K562 (cell line): Measurements from ENCODE around the gene TEX22. TPM values are rescaled to one million over a fixed set of nuclear protein-coding genes. Genes with fewer than 3 reads are reported as not detected.

Experiments used
- ATAC-seq: fragments of 200-7000 bp; cut with Tn5 transposase; 3 replicates; pipeline ENCODE4 v1.9.1; 2020; ENCODE audit warnings: moderate library complexity
- BruUV-seq: library from RNA; stranded (reverse); fragments of 400-500 nt; replicated peaks from 2 replicates; lab custom pipeline; 2021; lab: Mats Ljungman, UMichigan
- CTCF ChIA-PET: fragments of 300-600 bp; formaldehyde crosslinking; extraction: SDS; loops from one replicate; lab custom pipeline; 2021; ENCODE audit warnings: low intra/inter-chr PET ratio; lab: Yijun Ruan, JAX
- POLR2A ChIA-PET: fragments of 300-600, 350-650 bp; sonication (Branson Sonifier 250); formaldehyde crosslinking; extraction: SDS; loops from one replicate; lab custom pipeline; 2021; ENCODE audit warnings: antibody characterized with exemption, inconsistent platforms; lab: Yijun Ruan, JAX
- DNase-seq, 4 experiments: peaks; one replicate each; pipeline versions ENCODE4 v3.0.0 to v3.0.0-alpha.2; 2011 to 2018; ENCODE audit warnings: low spot score in 3 of 4, mixed read lengths in 3 of 4; ENCODE audit errors: extremely low read depth in 1 of 4
- FAIRE-seq: peaks from 2 replicates; lab custom pipeline; 2011; peaks lifted over from hg19 to GRCh38; lab: Jason Lieb, UNC
- H2AFZ ChIP-seq: 2 replicates; pipeline ENCODE4 v1.6.0; 2011; ENCODE audit warnings: low read depth, low read length, control low read depth, inconsistent platforms
- H3K27ac ChIP-seq: fragments of 200-600 bp; 3 replicates; pipeline ENCODE4 v1.8.0; 2011; ENCODE audit warnings: low read depth, mild to moderate bottlenecking, control low read depth, inconsistent platforms, low read length, moderate library complexity, mixed read lengths; ENCODE audit errors: extremely low read depth
- H3K27me3 ChIP-seq, 2 experiments: fragments of 300-600 bp in 1 of 2; 2 replicates in 1 of 2; 3 replicates in 1 of 2; pipeline versions ENCODE4 v1.6.0 to v1.8.0; 2011; ENCODE audit warnings: inconsistent platforms in 2 of 2, low read length in 2 of 2, mild to moderate bottlenecking in 1 of 2, mixed read lengths in 1 of 2, moderate library complexity in 1 of 2; ENCODE audit not compliant: control insufficient read depth in 2 of 2, insufficient read depth in 2 of 2
- H3K36me3 ChIP-seq: fragments of 300-600 bp; 3 replicates; pipeline ENCODE4 v1.8.0; 2011; ENCODE audit warnings: mild to moderate bottlenecking, low read length, inconsistent platforms; ENCODE audit not compliant: control insufficient read depth, insufficient read depth
- H3K4me1 ChIP-seq, 2 experiments: fragments of 200-600 bp in 1 of 2; replicated peaks in 1 of 2; 2 replicates in 1 of 2; 3 replicates in 1 of 2; pipeline versions ENCODE4 v1.5.1 to v1.8.0; 2011; ENCODE audit warnings: inconsistent platforms in 2 of 2, low read length in 2 of 2, mild to moderate bottlenecking in 1 of 2, mixed read lengths in 1 of 2, moderate library complexity in 1 of 2; ENCODE audit not compliant: control insufficient read depth in 2 of 2, insufficient read depth in 2 of 2
- H3K4me2 ChIP-seq: 2 replicates; pipeline ENCODE4 v1.6.1; 2011; ENCODE audit warnings: low read length, control low read depth, inconsistent platforms, mixed read lengths; ENCODE audit not compliant: insufficient read depth
- H3K4me3 ChIP-seq: fragments of 200-600 bp; sonication (generic), shearing (Covaris generic); 2 replicates; pipeline ENCODE4 v1.5.1; 2016; ENCODE audit warnings: control low read depth, inconsistent platforms
- H3K79me2 ChIP-seq: fragments of 200-600 bp; 3 replicates; pipeline ENCODE4 v1.8.0; 2011; ENCODE audit warnings: low read length, inconsistent platforms; ENCODE audit not compliant: control insufficient read depth, insufficient read depth
- H3K9ac ChIP-seq, 2 experiments: 2 replicates each; pipeline versions ENCODE4 v1.6.0 to v1.6.1; 2011; ENCODE audit warnings: low read depth in 2 of 2, low read length in 2 of 2, control low read depth in 1 of 2, inconsistent platforms in 1 of 2, mild to moderate bottlenecking in 1 of 2, mixed read lengths in 1 of 2; ENCODE audit not compliant: insufficient read depth in 1 of 2
- H3K9me1 ChIP-seq: one replicate; pipeline ENCODE4 v1.6.0; 2011; ENCODE audit warnings: inconsistent platforms, mild to moderate bottlenecking, low read length, moderate library complexity; ENCODE audit not compliant: control insufficient read depth, insufficient read depth
- H3K9me3 ChIP-seq: replicated peaks from 2 replicates; pipeline ENCODE4 v1.5.1; 2011; ENCODE audit warnings: low read depth, low read length, inconsistent platforms; ENCODE audit not compliant: control insufficient read depth, insufficient read depth
- H4K20me1 ChIP-seq: replicated peaks from 2 replicates; pipeline ENCODE4 v1.6.1; 2011; ENCODE audit warnings: low read length, inconsistent platforms, mixed read lengths; ENCODE audit not compliant: control insufficient read depth, insufficient read depth
- ADNP ChIP-seq: fragments of 200-800 bp; sonication (Bioruptor generic); IDR thresholded peaks from 2 replicates; pipeline ENCODE4 v1.6.1; 2016; ENCODE audit warnings: missing genetic modification characterization, missing compliant biosample characterization
- BHLHE40 ChIP-seq: IDR thresholded peaks from 2 replicates; pipeline ENCODE4 v1.6.1; 2011; ENCODE audit warnings: low read length, improper control_type of control experiment
- E2F5 ChIP-seq: sonication (generic); formaldehyde crosslinking; IDR thresholded peaks from 2 replicates; pipeline ENCODE4 v1.8.0; 2022; ENCODE audit warnings: mild to moderate bottlenecking, missing genetic modification reagents
- JUNB ChIP-seq: fragments of 450-650 bp; formaldehyde crosslinking; conservative IDR thresholded peaks from 2 replicates; pipeline ENCODE4 v1.4.0; 2020; ENCODE audit warnings: mild to moderate bottlenecking
- MXI1 ChIP-seq: IDR thresholded peaks from 2 replicates; pipeline ENCODE4 v1.6.1; 2011; ENCODE audit warnings: low read depth, mild to moderate bottlenecking, improper control_type of control experiment, low read length
- POLR3G ChIP-seq: IDR thresholded peaks from 2 replicates; pipeline ENCODE4 v1.6.1; 2011; ENCODE audit not compliant: insufficient read length, insufficient replicate concordance; ENCODE audit errors: extremely low read depth
- RBFOX2 ChIP-seq: fragments of 200-400 bp; formaldehyde crosslinking; IDR thresholded peaks from 2 replicates; pipeline ENCODE4 v1.6.1; 2017; ENCODE audit warnings: low read depth, mild to moderate bottlenecking, low read length, moderate library complexity
- TAF15 ChIP-seq: fragments of 200-400 bp; formaldehyde crosslinking; IDR thresholded peaks from 2 replicates; pipeline ENCODE4 v1.6.1; 2017; ENCODE audit warnings: mild to moderate bottlenecking, low read depth, low read length, moderate library complexity
- TCF7L2 ChIP-seq: fragments of 150-350 bp; IDR thresholded peaks from 2 replicates; pipeline ENCODE4 v1.6.1; 2016; ENCODE audit warnings: low read depth, mild to moderate bottlenecking, low read length, moderate library complexity
- THRAP3 ChIP-seq: fragments of 450-650 bp; IDR thresholded peaks from 2 replicates; pipeline ENCODE4 v1.6.1; 2016; ENCODE audit warnings: mild to moderate bottlenecking, inconsistent platforms, borderline replicate concordance
- ZBTB49 ChIP-seq: sonication (generic); formaldehyde crosslinking; IDR thresholded peaks from 2 replicates; pipeline ENCODE4 v1.8.0; 2022; ENCODE audit warnings: missing genetic modification reagents, mild to moderate bottlenecking, borderline replicate concordance
- ZFPM2 ChIP-seq: fragments of 250-450 bp; sonication (Bioruptor Pico); IDR thresholded peaks from 2 replicates; pipeline ENCODE4 v1.5.1; 2022; ENCODE audit warnings: mild to moderate bottlenecking
- ZNF124 ChIP-seq: sonication (generic); formaldehyde crosslinking; IDR thresholded peaks from 2 replicates; pipeline ENCODE4 v1.8.1; 2022; ENCODE audit warnings: missing genetic modification reagents
- WGBS: fragments of 100-300 bp; shearing (Covaris generic); methylation state at CpG from one replicate; pipeline ENCODE4 v1.1.6; 2016; ENCODE audit warnings: low coverage, mixed read lengths; ENCODE audit not compliant: insufficient coverage; ENCODE audit errors: missing lambda C conversion rate; 5-methylcytosine and 5-hydroxymethylcytosine counted together
- in situ Hi-C: fragments of 300-500 bp; cut with MboI; formaldehyde crosslinking; loops from 4 replicates; pipeline ENCODE4 v1.15.0; 2018; ENCODE audit warnings: inconsistent platforms, mixed read lengths
- intact Hi-C: fragments of 100-400 bp; cut with micrococcal nuclease; formaldehyde crosslinking; loops from 2 replicates; pipeline ENCODE4 v1.14.2; 2022
- polyA plus RNA-seq, 8 experiments: library from polyadenylated mRNA; depleted of rRNA in 4 of 8; stranded (reverse) in 5 of 8; unstranded in 3 of 8; fragments of >200 nt; fragmentation: Nextera tagmentation in 2 of 8; fragmentation: Illumina TruSeq in 1 of 8; extraction: Ambion mirVana in 2 of 8; extraction: Trizol in 1 of 8; gene quantifications; 2 replicates each; pipeline versions ENCODE4 v1.2.1 to v1.2.3, GENCODE V29; 2011 to 2014; ENCODE audit warnings: inconsistent platforms in 1 of 8, missing spikeins in 1 of 8
- total RNA-seq, 7 experiments: library from RNA; depleted of rRNA in 6 of 7; stranded (reverse); fragments of >200 nt in 6 of 7; fragmentation: Illumina TruSeq in 2 of 7; extraction: Trizol in 2 of 7; gene quantifications; 2 replicates each; pipeline versions ENCODE4 v1.2.1 to v1.2.3, GENCODE V29; 2011 to 2021; ENCODE audit warnings: low replicate concordance in 1 of 7

Gene TEX22
- total and polyA plus RNA-seq, 9 of the 15 experiments (the other 6 are each of a cell fraction or from before 2014, with no cell fraction given) = 0.04 to 1.7 (median 0.23) TPM; not detected in 2

GRCh38 chr14:105424861-105425260 is 26.5 kb downstream of the TEX22 start:
- WGBS = 100% methylated on average over 2 of the region's 12 CpGs
- Histone ChIP-seq H3K79me2 (peaks cover 87% of the 10 kb centered on the region), H3K27me3 (no peaks in the 10 kb centered on the region), H3K9me3 (no peaks in the 10 kb centered on the region; the same call in 1 of the 2 replicates), H3K9me1 (peaks cover 6% of the 10 kb centered on the region), H3K36me3 (peaks cover 55% of the 10 kb centered on the region; the same call in 2 of the 3 replicates), H3K27ac (no peak overlapping the region), H4K20me1 (no peaks in the 10 kb centered on the region), H3K9ac (no peak overlapping the region), H2AFZ (no peak overlapping the region), H3K4me2 (no peak overlapping the region), H3K4me3 (no peak overlapping the region), H3K4me1 (peaks cover 8 to 53% of the 10 kb centered on the region in 2 experiments; a peak in 4 of 5 replicates)
- no TSS peak for BruUV-seq
- CTCF ChIA-PET = no interaction called here
- intact Hi-C loops = no loop called here
- in situ Hi-C loops = no loop called here
- no peak for DNase-seq
- POLR2A ChIA-PET = interaction anchor here (0.6 kb wide), 1 partner anchor 52 kb away, joined by 3 read pairs; no protein-coding TSS in a partner anchor
- FAIRE-seq = no peak
- TF ChIP-seq RBFOX2 (0 out of 2 replicates have a peak, but pooled peaks have one; percentile 41), BHLHE40 (no peak)
- ATAC-seq = no peak

- Histone ChIP-seq H2AFZ (no peak overlapping the region), H3K4me1 (peaks cover 7 to 47% of the 10 kb centered on the region in 2 experiments; a peak in 4 of 5 replicates), H3K9ac (no peak overlapping the region), H3K27ac (no peak overlapping the region), H4K20me1 (no peaks in the 10 kb centered on the region), H3K9me3 (no peaks in the 10 kb centered on the region; the same call in 1 of the 2 replicates), H3K4me3 (no peak overlapping the region), H3K79me2 (peaks cover 90% of the 10 kb centered on the region), H3K4me2 (no peak overlapping the region), H3K27me3 (no peaks in the 10 kb centered on the region), H3K9me1 (peaks cover 6% of the 10 kb centered on the region), H3K36me3 (peaks cover 65% of the 10 kb centered on the region)
- DNase-seq (no peak), FAIRE-seq (no peak), ATAC-seq (no peak)
- no TSS peak for BruUV-seq
- intact Hi-C loops = no loop called here
- CTCF ChIA-PET = no interaction called here
- in situ Hi-C loops = no loop called here
- 95% methylated on average over 4 of the region's 23 CpGs for WGBS
- POLR2A ChIA-PET = interaction anchor here (0.6 kb wide), 1 partner anchor 31 kb away, joined by 3 read pairs; no protein-coding TSS in a partner anchor
- TF ChIP-seq TCF7L2 (no peak), MXI1 (no peak), ZFPM2 (CRISPR knock-in tag) (no peak), POLR3G (no peak), E2F5 (CRISPR knock-in tag) (no peak), JUNB (CRISPR knock-in tag) (no peak), TAF15 (no peak), ZBTB49 (no peak), THRAP3 (no peak), ADNP (tag) (no peak), ZNF124 (CRISPR knock-in tag) (no peak)
Observed at GRCh38 chr14:105425823-105426247, 27.5 kb downstream of the TEX22 start.
